Stimulated activated CD8-positive, alpha-beta memory T cell treated with anti-CD3 and anti-CD28 coated beads, Interleukin-2, amount 100 ng/mL, for 48 hours (primary cell): ENCODE results near the gene STK26.
A peak's percentile ranks its signal among the peaks of the same experiment; 100 is the strongest.
"Not testable (repeated sequence)": the region's sequence is repeated elsewhere in the genome, so short reads cannot be mapped to it uniquely, and the experiment has no call there.

ENCODE experiments used
- DNase-seq, 2 donors: peaks; one replicate each; pipeline ENCODE4 v3.0.0-alpha.2; 2020; ENCODE audit warnings: low read depth in 2 of 2

STK26 gene

GRCh38 chrX:132022967-132023895, at the start of gene STK26:
Gene STK26, plus strand, starts transcription at chrX:132023302. Its CDS starts 316 bp downstream, at chrX:132023618.
- peak; percentile 57 to 58 for DNase-seq

GRCh38 chrX:131975851-131976250, 47.3 kb upstream of the STK26 start:
- no peak for DNase-seq

GRCh38 chrX:131977619-131978018, 45.5 kb upstream of the STK26 start:
- no peak for DNase-seq

- DNase-seq: no peak
These were observed 44.0 kb upstream of the STK26 start for GRCh38 chrX:131979116-131979515.

GRCh38 chrX:131985526-131986049, 37.5 kb upstream of the STK26 start:
- no peak for DNase-seq

GRCh38 chrX:131987252-131987651, 35.9 kb upstream of the STK26 start:
- DNase-seq: no peak

GRCh38 chrX:131988236-131988635, 34.9 kb upstream of the STK26 start:
- no peak for DNase-seq

- DNase-seq: no peak
These were observed 22.0 kb upstream of the STK26 start for GRCh38 chrX:132001127-132001526.

- DNase-seq: no peak
These were observed 18.4 kb upstream of the STK26 start for GRCh38 chrX:132004728-132005127.

- no peak for DNase-seq
These were observed 13.8 kb upstream of the STK26 start for GRCh38 chrX:132009350-132009749.

- not testable (repeated sequence) for DNase-seq
These were observed 12.9 kb upstream of the STK26 start for GRCh38 chrX:132010213-132010612.

GRCh38 chrX:132015875-132016274, 7.2 kb upstream of the STK26 start:
- no peak for DNase-seq

GRCh38 chrX:132016628-132017430, 6.3 kb upstream of the STK26 start:
- DNase-seq: no peak

GRCh38 chrX:132017431-132018185, 5.5 kb upstream of the STK26 start:
- no peak for DNase-seq

- peak in 1 of 2 donors; percentile 3 for DNase-seq
These were observed 720 bp upstream of the STK26 start for GRCh38 chrX:132022198-132022966.

GRCh38 chrX:132023896-132024386, 839 bp downstream of the STK26 start:
- DNase-seq: peak; percentile 32 to 48

- DNase-seq: no peak
These were observed 1.9 kb downstream of the STK26 start for GRCh38 chrX:132025041-132025440.

GRCh38 chrX:132030264-132030663, 7.2 kb downstream of the STK26 start:
- no peak for DNase-seq

- DNase-seq: no peak
These were observed 8.8 kb downstream of the STK26 start for GRCh38 chrX:132031867-132032266.

- DNase-seq: no peak
These were observed 10.1 kb downstream of the STK26 start for GRCh38 chrX:132033166-132033565.

GRCh38 chrX:132034648-132035047, 11.5 kb downstream of the STK26 start:
- no peak for DNase-seq
